Measurements from ENCODE around the gene RAMP3.

DNA sequence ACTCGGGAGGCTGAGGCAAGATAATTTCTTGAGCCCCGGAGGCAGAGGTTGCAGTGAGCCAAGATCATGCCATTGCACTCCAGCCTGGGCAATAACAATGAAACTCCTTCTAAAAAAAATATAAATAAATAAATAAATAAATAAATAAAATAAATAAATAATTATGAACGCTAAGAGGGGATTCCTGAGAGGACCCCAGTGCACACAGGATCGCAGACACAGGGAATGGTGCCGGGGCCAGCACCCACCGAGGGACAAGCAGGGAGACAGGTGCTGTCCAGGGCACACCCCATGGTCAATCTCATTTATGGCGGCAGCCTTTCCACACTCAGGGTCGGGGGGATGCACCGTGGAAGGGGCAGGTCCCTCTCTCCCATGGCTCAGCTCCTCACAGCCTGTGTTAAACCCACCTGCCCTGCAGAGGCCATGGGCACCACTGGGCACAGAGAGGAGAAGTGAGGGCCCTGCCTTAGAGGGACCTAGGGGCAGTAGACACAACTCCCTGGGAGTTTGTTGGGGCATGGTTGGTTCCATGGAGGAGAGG, 2.2 kb upstream of the RAMP3 start:
- TF ChIP-seq EZH2 (IDR thresholded peaks at IDR 0.05; ENCODE audit: borderline replicate concordance, low read depth, low read length, poor library complexity, severe bottlenecking): no peak
- no peak for TF ChIP-seq CTCF (conservative IDR thresholded peaks at IDR 0.05; ENCODE audit: low read depth, low read length)
